HG03196 (cell line): Measurements from ENCODE around the gene PIEZO2.
"Not testable (repeated sequence)": the region's sequence is repeated elsewhere in the genome, so short reads cannot be mapped to it uniquely, and the experiment has no call there.

Source experiments
- ATAC-seq: cut with Tn5 transposase; IDR thresholded peaks from one replicate; pipeline ENCODE4 v1.9.1; 2021; ENCODE audit not compliant: unreplicated experiment

PIEZO2 gene

GRCh38 chr18:10689236-10690034 lies 459.9 kb downstream of the PIEZO2 start:
- ATAC-seq, result no peak

- no peak for ATAC-seq
These were observed 460.6 kb downstream of the PIEZO2 start for GRCh38 chr18:10688766-10689165.

- no peak for ATAC-seq
These were observed 462.0 kb downstream of the PIEZO2 start for GRCh38 chr18:10687161-10687925.

- no peak for ATAC-seq
These were observed 463.1 kb downstream of the PIEZO2 start for GRCh38 chr18:10686308-10686707.

- no peak for ATAC-seq
These were observed 463.9 kb downstream of the PIEZO2 start for GRCh38 chr18:10685484-10685883.

- no peak for ATAC-seq
These were observed 467.0 kb downstream of the PIEZO2 start for GRCh38 chr18:10682368-10682714.

GRCh38 chr18:10681581-10682367 lies 467.6 kb downstream of the PIEZO2 start:
- no peak for ATAC-seq

GRCh38 chr18:10680271-10680596 lies 469.1 kb downstream of the PIEZO2 start:
- no peak for ATAC-seq

GRCh38 chr18:10679557-10680270 lies 469.7 kb downstream of the PIEZO2 start:
- ATAC-seq, result no peak

GRCh38 chr18:10671441-10671840 lies 477.9 kb downstream of the PIEZO2 start:
- no peak for ATAC-seq

GRCh38 chr18:10670856-10671255 lies 478.5 kb downstream of the PIEZO2 start:
- ATAC-seq, result no peak

GRCh38 chr18:10669441-10670100 lies 479.8 kb downstream of the PIEZO2 start:
- ATAC-seq, result no peak

GRCh38 chr18:10663750-10664149 lies 485.6 kb downstream of the PIEZO2 start:
- ATAC-seq, result no peak

GRCh38 chr18:10661317-10661716 lies 488.1 kb downstream of the PIEZO2 start:
- no peak for ATAC-seq

GRCh38 chr18:10660179-10660884 lies 489.0 kb downstream of the PIEZO2 start:
- ATAC-seq, result no peak

GRCh38 chr18:10659594-10659993 lies 489.8 kb downstream of the PIEZO2 start:
- no peak for ATAC-seq

GRCh38 chr18:10659000-10659399 lies 490.4 kb downstream of the PIEZO2 start:
- ATAC-seq, result no peak

- ATAC-seq, result not testable (repeated sequence)
These were observed 505.4 kb downstream of the PIEZO2 start for GRCh38 chr18:10644003-10644402.

GRCh38 chr18:10642915-10643524 lies 506.3 kb downstream of the PIEZO2 start:
- not testable (repeated sequence) for ATAC-seq

- not testable (repeated sequence) for ATAC-seq
These were observed 510.9 kb downstream of the PIEZO2 start for GRCh38 chr18:10638539-10638885.
